Heart right ventricle (tissue), 16 donors: ENCODE measurements around the gene THSD8. TPM values are rescaled to one million over a fixed set of nuclear protein-coding genes. Genes with fewer than 3 reads are reported as not detected.

ENCODE experiments used
- ATAC-seq, 8 donors: fragments of 200-7000 bp; cut with Tn5 transposase; one replicate each; pipeline ENCODE4 v1.9.1; 2020; ENCODE audit warnings: mild to moderate bottlenecking in 8 of 8, moderate library complexity in 8 of 8, moderate number of reproducible peaks in 1 of 8
- DNase-seq, 2 donors: peaks; one replicate each; pipeline ENCODE4 v3.0.0-alpha.2; 2020
- H3K27ac ChIP-seq, 10 donors: fragments of 200-600 bp; sonication (generic) in 2 of 10; one replicate each; pipeline versions ENCODE4 v1.5.0 to v1.8.0; 2020 to 2022; ENCODE audit warnings: mild to moderate bottlenecking in 3 of 10
- H3K27me3 ChIP-seq, 7 donors: fragments of 200-600 bp; one replicate each; pipeline ENCODE4 v1.8.0; 2021 to 2022; ENCODE audit warnings: mild to moderate bottlenecking in 2 of 7
- H3K36me3 ChIP-seq, 9 donors: fragments of 200-600 bp; sonication (generic) in 1 of 9; one replicate each; pipeline versions ENCODE4 v1.5.0 to v1.8.0; 2020 to 2022; ENCODE audit warnings: mild to moderate bottlenecking in 2 of 9
- H3K4me1 ChIP-seq, 9 donors: fragments of 200-600 bp; sonication (generic) in 1 of 9; one replicate each; pipeline versions ENCODE4 v1.5.0 to v1.8.0; 2020 to 2022; ENCODE audit warnings: mild to moderate bottlenecking in 4 of 9
- H3K4me3 ChIP-seq, 10 donors: fragments of 200-600 bp; sonication (generic) in 2 of 10; one replicate each; pipeline versions ENCODE4 v1.5.0 to v1.8.0; 2020 to 2022; ENCODE audit warnings: mild to moderate bottlenecking in 7 of 10, moderate library complexity in 2 of 10
- H3K9me3 ChIP-seq, 11 donors: fragments of 200-600 bp in 10 of 11; sonication (generic) in 2 of 11; one replicate each; pipeline versions ENCODE4 v1.5.0 to v1.8.0; 2013 to 2022; ENCODE audit warnings: mild to moderate bottlenecking in 2 of 11, control low read depth in 1 of 11, moderate library complexity in 1 of 11
- CTCF ChIP-seq, 9 donors: fragments of 200-600 bp; sonication (generic) in 2 of 9; IDR thresholded peaks; one replicate each; pipeline versions ENCODE4 v1.5.0 to v1.8.0; 2021 to 2022; ENCODE audit warnings: antibody characterized with exemption in 9 of 9, mild to moderate bottlenecking in 5 of 9, moderate library complexity in 1 of 9
- WGBS, 2 donors: extraction: QIAGEN DNeasy Blood & Tissue Kit; methylation state at CpG; one replicate each; pipeline ENCODE4 v1.1.7; 2013; ENCODE audit warnings: inconsistent platforms in 1 of 2; 5-methylcytosine and 5-hydroxymethylcytosine counted together
- intact Hi-C, 10 donors: fragments of 100-400 bp; cut with DNase I; formaldehyde crosslinking; loops; one replicate each; pipeline versions ENCODE4 v1.11.1 to v1.14.2; 2022
- polyA plus RNA-seq, 2 donors: library from polyadenylated mRNA; stranded (reverse); fragments of 200-250 nt; gene quantifications; one replicate each; pipeline ENCODE4 v1.2.3, GENCODE V29; 2013
- total RNA-seq, 10 donors: library from RNA; stranded (reverse); fragmentation: NEBNext Ultra II Directional in 3 of 10; extraction: Animal tissue kit (Norgen Biotek cat#: 25700) in 3 of 10; gene quantifications; one replicate each; pipeline versions ENCODE4 v1.2.1 to v1.2.4, GENCODE V29; 2021 to 2023
- donor health status: Arrhythmogenic right ventricular cardiomyopathy.
- donor health status: ischemic (EF 13 %, LVEDD 7.1; RV severe dilation, severe dysfunction).
- donor health status: healthy with polysubstance abuse.
- donor health status: DM: no; HTN: yes; CAD: no.
- donor health status: DM: no; HTN: no; CAD: no.
- donor health status: ischemic (EF 25% LVEDD 6.9; RV normal size, moderate dysfunction).
- donor health status: ischemic (EF 25% LVEDD 5.7; RV mildly dilated, moderate dysfunction).
- donor health status: healthy.
- donor health status: DM: yes; HTN: yes; CAD: no.
- donor health status: Ischemic cardiomyopathy.
- donor health status: ischemic (EF 35%, LVEDD 5.7; RV mildly dilated, moderate dysfunction).
- donor health status: nonischemic (EF 11% LVEDD 7.7; RV severe dilation, severe dysfunction).
- donor health status: DM: yes; HTN: yes; CAD: no.
- donor health status: PGD.
- donor health status: ischemic (EF 29% LVEDD 5.4; RV normal size, mild dysfunction).
- donor health status: nonischemic (EF 23%, LVEDD 6.1; RV moderate dilation, normal function).

THSD8 gene
- total and polyA plus RNA-seq, 12 donors = 0.72 to 4.8 (median 2.5) TPM

- ATAC-seq = no peak
- Histone ChIP-seq H3K9me3 (no peaks in the 10 kb centered on the region), H3K27me3 (peaks cover 0 to 12% (median 0%) of the 10 kb centered on the region in 7 donors), H3K27ac (peak overlapping the region in 1 of 10 donors; percentile 90), H3K36me3 (peaks cover 0 to 41% (median 15%) of the 10 kb centered on the region in 9 donors), H3K4me3 (peak overlapping the region in 6 of 10 donors; percentile 70 to 97 (median 92)), H3K4me1 (peaks cover 2 to 46% (median 35%) of the 10 kb centered on the region in 9 donors)
- 77 to 84% methylated on average over 18 of the region's 18 CpGs for WGBS, 2 donors
- DNase-seq = no peak
- no peak for TF ChIP-seq CTCF (IDR thresholded peaks at IDR 0.05)
- intact Hi-C loops = loop anchor here in 9 of 10 donors (5.0 to 10.0 kb wide), 6 partner anchors 33 to 355 kb away; partner anchors contain the start of genes IER2 (in 1 of the 9) and STX10 (in 1 of the 9)
Observed at GRCh38 chr19:12799742-12800465, 2.0 kb upstream of the THSD8 start.

- Histone ChIP-seq H3K9me3 (no peaks in the 10 kb centered on the region), H3K27me3 (peaks cover 0 to 12% (median 0%) of the 10 kb centered on the region in 7 donors), H3K36me3 (peaks cover 0 to 41% (median 15%) of the 10 kb centered on the region in 9 donors), H3K4me1 (peaks cover 2 to 41% (median 35%) of the 10 kb centered on the region in 9 donors), H3K4me3 (peak overlapping the region in 9 of 10 donors; percentile 69 to 97 (median 92)), H3K27ac (peak overlapping the region in 7 of 10 donors; percentile 87 to 95 (median 91))
- no peak for ATAC-seq
- intact Hi-C loops = loop anchor here in 3 of 10 donors (5.0 to 10.0 kb wide), 2 partner anchors 33 to 96 kb away; no protein-coding TSS in a partner anchor
- 59 to 77% methylated on average over 1 of the region's 1 CpG for WGBS, 2 donors
- DNase-seq = no peak
- no peak for TF ChIP-seq CTCF (IDR thresholded peaks at IDR 0.05)
Observed at GRCh38 chr19:12800466-12800770, 1.5 kb upstream of the THSD8 start.

DNA sequence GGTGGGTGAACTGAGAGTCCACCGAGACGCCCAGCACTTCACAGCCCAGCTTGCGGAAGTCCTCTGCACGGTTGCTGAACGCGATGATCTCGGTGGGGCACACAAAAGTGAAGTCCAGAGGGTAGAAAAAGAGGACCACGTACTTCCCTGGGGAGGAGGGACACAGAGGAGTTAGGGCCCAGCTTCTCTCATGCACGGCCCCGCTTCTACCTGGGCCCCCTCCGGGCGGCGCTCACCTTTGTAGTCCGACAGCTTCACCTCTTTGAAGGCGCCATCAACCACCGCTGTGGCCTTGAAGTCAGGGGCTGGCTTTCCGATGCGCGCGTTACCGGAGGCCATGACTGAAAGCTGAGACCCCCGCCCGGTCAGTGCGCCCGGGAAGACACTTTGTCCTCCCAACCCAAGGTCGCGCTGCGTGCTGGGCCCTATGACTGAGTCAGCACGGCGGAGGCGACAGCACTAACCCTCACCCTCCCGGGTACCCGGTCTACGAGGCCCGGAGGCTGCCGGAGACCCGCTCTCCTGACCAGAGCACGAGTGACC is 875 bp upstream of the THSD8 start:
- 6 to 9% methylated on average over 37 to 38 of the region's 38 CpGs for WGBS, 2 donors
- Histone ChIP-seq H3K36me3 (peaks cover 0 to 41% (median 15%) of the 10 kb centered on the region in 9 donors), H3K4me3 (peak overlapping the region; percentile 69 to 97 (median 92)), H3K27me3 (peaks cover 0 to 12% (median 0%) of the 10 kb centered on the region in 7 donors), H3K9me3 (no peaks in the 10 kb centered on the region), H3K4me1 (peaks cover 2 to 37% (median 30%) of the 10 kb centered on the region in 9 donors), H3K27ac (peak overlapping the region; percentile 62 to 95 (median 90))
- DNase-seq (peak in 1 of 2 donors; percentile 38), ATAC-seq (peak; percentile 18 to 57 (median 35))
- intact Hi-C loops = loop anchor here in 3 of 10 donors (5.0 to 10.0 kb wide), 2 partner anchors 34 to 96 kb away; no protein-coding TSS in a partner anchor
- TF ChIP-seq CTCF (IDR thresholded peaks at IDR 0.05) = no peak
